ENCODE results near the gene MOGAT3.

MOGAT3 gene

GRCh38 chr7:101170617-101171441, 30.0 kb downstream of the MOGAT3 start:
- no peak overlapping the region for H3K4me3 ChIP-seq (ENCODE audit: low read depth, low read length)
- TF ChIP-seq CTCF (IDR thresholded peaks at IDR 0.05; ENCODE audit: low read depth, low read length): no peak

- peak; percentile 93 for TF ChIP-seq CTCF (IDR thresholded peaks at IDR 0.05; ENCODE audit: low read depth, low read length)
- peak overlapping the region; percentile 14; the same call in 1 of the 2 replicates for H3K4me3 ChIP-seq (ENCODE audit: low read depth, low read length)
These were observed 30.8 kb downstream of the MOGAT3 start for GRCh38 chr7:101169838-101170551.

- no peak for TF ChIP-seq CTCF (IDR thresholded peaks at IDR 0.05; ENCODE audit: low read depth, low read length)
- peak overlapping the region; percentile 14; the same call in 1 of the 2 replicates for H3K4me3 ChIP-seq (ENCODE audit: low read depth, low read length)
These were observed 31.6 kb downstream of the MOGAT3 start for GRCh38 chr7:101169110-101169837.

- no peak overlapping the region for H3K4me3 ChIP-seq (ENCODE audit: low read depth, low read length)
- TF ChIP-seq CTCF (IDR thresholded peaks at IDR 0.05; ENCODE audit: low read depth, low read length): no peak
These were observed 32.3 kb downstream of the MOGAT3 start for GRCh38 chr7:101168412-101169049.

GRCh38 chr7:101167645-101168411, 33.0 kb downstream of the MOGAT3 start:
- no peak overlapping the region for H3K4me3 ChIP-seq (ENCODE audit: low read depth, low read length)
- no peak for TF ChIP-seq CTCF (IDR thresholded peaks at IDR 0.05; ENCODE audit: low read depth, low read length)

GRCh38 chr7:101166909-101167644, 33.8 kb downstream of the MOGAT3 start:
- no peak for TF ChIP-seq CTCF (IDR thresholded peaks at IDR 0.05; ENCODE audit: low read depth, low read length)
- H3K4me3 ChIP-seq (ENCODE audit: low read depth, low read length): no peak overlapping the region
